Measurements from ENCODE around the gene TCF4. TPM values are rescaled to one million over a fixed set of nuclear protein-coding genes. Genes with fewer than 3 reads are reported as not detected.

TCF4 gene
- total and polyA plus RNA-seq, 2 experiments from 2014 or later = 77.7 to 89.2 TPM

DNA sequence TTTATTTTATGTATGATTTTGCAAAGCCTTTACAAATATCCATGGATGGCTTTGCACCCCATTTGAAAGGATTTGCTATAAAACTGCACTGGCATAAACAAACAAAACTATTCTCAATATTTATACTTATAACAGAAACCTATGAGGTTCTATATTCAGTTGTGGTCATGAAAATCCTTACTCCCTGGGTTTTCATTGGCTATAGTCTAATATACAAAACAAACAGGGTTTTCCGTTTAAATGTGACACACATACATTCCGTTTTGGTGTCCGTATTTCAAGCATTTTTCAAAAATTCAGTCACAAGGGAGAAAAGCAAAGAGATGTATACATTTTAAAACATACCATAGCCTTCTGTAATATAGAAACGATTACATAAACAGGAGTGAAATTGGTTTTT lies 100.0 kb downstream of the TCF4 start:
- H3K79me2 ChIP-seq (replicated peaks; ENCODE audit: insufficient read depth) = peaks cover 73% of the 10 kb centered on the region
- H3K9me3 Mint-ChIP-seq = no peaks in the 10 kb centered on the region
- no peaks in the 10 kb centered on the region for H3K36me3 ChIP-seq (ENCODE audit: insufficient read depth)
- peaks cover 44% of the 10 kb centered on the region for H3K4me1 ChIP-seq (ENCODE audit: insufficient read depth)
- H3K4me1 Mint-ChIP-seq = peaks cover 67% of the 10 kb centered on the region
- H3K27me3 ChIP-seq (ENCODE audit: insufficient read depth) = no peaks in the 10 kb centered on the region
- H4K20me1 ChIP-seq (replicated peaks; ENCODE audit: insufficient read depth) = no peaks in the 10 kb centered on the region
- no peaks in the 10 kb centered on the region for H3K27me3 Mint-ChIP-seq (ENCODE audit: insufficient read depth, low read depth, poor library complexity)
- H3K4me3 ChIP-seq = no peak overlapping the region
- DNase-seq (ENCODE audit: low spot score) (no peak), ATAC-seq (no peak)
- H3F3A ChIP-seq (replicated peaks; ENCODE audit: low read depth) = no peaks in the 10 kb centered on the region
- H3K36me3 Mint-ChIP-seq (ENCODE audit: low read depth) = no peaks in the 10 kb centered on the region
- H3K4me2 ChIP-seq = peak overlapping the region; percentile 9
- H3K27ac ChIP-seq (ENCODE audit: low read depth) = peak overlapping the region; percentile 29
- no peaks in the 10 kb centered on the region for H3K9me2 ChIP-seq (ENCODE audit: insufficient read depth)
- H3K27ac Mint-ChIP-seq = no peak overlapping the region
- TF ChIP-seq JUNB (IDR thresholded peaks at IDR 0.05; ENCODE audit: unreplicated experiment) (no peak), CREB1 (CRISPR knock-in tag; IDR thresholded peaks at IDR 0.05; ENCODE audit: low read depth) (no peak), ZNF331 (CRISPR knock-in tag; IDR thresholded peaks at IDR 0.05; ENCODE audit: low read depth) (no peak), POLR2AphosphoS5 (IDR thresholded peaks at IDR 0.05; ENCODE audit: low read depth) (no peak), ZNF114 (CRISPR knock-in tag; IDR thresholded peaks at IDR 0.05) (no peak), REST (IDR thresholded peaks at IDR 0.05; ENCODE audit: unreplicated experiment) (no peak), EZH2 (IDR thresholded peaks at IDR 0.05; ENCODE audit: low read depth, unreplicated experiment) (no peak)
- TF ChIP-seq, protein P1, sequence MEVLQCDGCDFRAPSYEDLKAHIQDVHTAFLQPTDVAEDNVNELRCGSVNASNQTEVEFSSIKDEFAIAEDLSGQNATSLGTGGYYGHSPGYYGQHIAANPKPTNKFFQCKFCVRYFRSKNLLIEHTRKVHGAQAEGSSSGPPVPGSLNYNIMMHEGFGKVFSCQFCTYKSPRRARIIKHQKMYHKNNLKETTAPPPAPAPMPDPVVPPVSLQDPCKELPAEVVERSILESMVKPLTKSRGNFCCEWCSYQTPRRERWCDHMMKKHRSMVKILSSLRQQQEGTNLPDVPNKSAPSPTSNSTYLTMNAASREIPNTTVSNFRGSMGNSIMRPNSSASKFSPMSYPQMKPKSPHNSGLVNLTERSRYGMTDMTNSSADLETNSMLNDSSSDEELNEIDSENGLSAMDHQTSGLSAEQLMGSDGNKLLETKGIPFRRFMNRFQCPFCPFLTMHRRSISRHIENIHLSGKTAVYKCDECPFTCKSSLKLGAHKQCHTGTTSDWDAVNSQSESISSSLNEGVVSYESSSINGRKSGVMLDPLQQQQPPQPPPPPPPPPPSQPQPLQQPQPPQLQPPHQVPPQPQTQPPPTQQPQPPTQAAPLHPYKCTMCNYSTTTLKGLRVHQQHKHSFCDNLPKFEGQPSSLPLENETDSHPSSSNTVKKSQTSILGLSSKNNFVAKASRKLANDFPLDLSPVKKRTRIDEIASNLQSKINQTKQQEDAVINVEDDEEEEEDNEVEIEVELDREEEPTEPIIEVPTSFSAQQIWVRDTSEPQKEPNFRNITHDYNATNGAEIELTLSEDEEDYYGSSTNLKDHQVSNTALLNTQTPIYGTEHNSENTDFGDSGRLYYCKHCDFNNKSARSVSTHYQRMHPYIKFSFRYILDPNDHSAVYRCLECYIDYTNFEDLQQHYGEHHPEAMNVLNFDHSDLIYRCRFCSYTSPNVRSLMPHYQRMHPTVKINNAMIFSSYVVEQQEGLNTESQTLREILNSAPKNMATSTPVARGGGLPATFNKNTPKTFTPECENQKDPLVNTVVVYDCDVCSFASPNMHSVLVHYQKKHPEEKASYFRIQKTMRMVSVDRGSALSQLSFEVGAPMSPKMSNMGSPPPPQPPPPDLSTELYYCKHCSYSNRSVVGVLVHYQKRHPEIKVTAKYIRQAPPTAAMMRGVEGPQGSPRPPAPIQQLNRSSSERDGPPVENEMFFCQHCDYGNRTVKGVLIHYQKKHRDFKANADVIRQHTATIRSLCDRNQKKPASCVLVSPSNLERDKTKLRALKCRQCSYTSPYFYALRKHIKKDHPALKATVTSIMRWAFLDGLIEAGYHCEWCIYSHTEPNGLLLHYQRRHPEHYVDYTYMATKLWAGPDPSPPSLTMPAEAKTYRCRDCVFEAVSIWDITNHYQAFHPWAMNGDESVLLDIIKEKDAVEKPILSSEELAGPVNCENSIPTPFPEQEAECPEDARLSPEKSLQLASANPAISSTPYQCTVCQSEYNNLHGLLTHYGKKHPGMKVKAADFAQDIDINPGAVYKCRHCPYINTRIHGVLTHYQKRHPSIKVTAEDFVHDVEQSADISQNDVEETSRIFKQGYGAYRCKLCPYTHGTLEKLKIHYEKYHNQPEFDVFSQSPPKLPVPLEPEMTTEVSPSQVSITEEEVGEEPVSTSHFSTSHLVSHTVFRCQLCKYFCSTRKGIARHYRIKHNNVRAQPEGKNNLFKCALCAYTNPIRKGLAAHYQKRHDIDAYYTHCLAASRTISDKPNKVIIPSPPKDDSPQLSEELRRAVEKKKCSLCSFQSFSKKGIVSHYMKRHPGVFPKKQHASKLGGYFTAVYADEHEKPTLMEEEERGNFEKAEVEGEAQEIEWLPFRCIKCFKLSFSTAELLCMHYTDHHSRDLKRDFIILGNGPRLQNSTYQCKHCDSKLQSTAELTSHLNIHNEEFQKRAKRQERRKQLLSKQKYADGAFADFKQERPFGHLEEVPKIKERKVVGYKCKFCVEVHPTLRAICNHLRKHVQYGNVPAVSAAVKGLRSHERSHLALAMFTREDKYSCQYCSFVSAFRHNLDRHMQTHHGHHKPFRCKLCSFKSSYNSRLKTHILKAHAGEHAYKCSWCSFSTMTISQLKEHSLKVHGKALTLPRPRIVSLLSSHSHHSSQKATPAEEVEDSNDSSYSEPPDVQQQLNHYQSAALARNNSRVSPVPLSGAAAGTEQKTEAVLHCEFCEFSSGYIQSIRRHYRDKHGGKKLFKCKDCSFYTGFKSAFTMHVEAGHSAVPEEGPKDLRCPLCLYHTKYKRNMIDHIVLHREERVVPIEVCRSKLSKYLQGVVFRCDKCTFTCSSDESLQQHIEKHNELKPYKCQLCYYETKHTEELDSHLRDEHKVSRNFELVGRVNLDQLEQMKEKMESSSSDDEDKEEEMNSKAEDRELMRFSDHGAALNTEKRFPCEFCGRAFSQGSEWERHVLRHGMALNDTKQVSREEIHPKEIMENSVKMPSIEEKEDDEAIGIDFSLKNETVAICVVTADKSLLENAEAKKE (CRISPR knock-in tag; IDR thresholded peaks at IDR 0.05) = no peak
- no peak overlapping the region for H3K4me3 Mint-ChIP-seq
- no peak overlapping the region for H2AFZ ChIP-seq

Data from GM23338 (cell line).